Kidney capillary endothelial cell (primary cell): Measurements from ENCODE around the gene MAGI2.

Source experiments
- DNase-seq: peaks from one replicate; pipeline ENCODE4 v3.0.0-alpha.2; 2018; ENCODE audit warnings: low spot score

The MAGI2 gene

GRCh38 chr7:78912781-78913180 lies 540.7 kb downstream of the MAGI2 start:
- DNase-seq, result no peak

- DNase-seq, result no peak
Observed at GRCh38 chr7:78906735-78907134, 546.7 kb downstream of the MAGI2 start.

- no peak for DNase-seq
Observed at GRCh38 chr7:78905436-78905835, 548.0 kb downstream of the MAGI2 start.

GRCh38 chr7:78904983-78905382 lies 548.5 kb downstream of the MAGI2 start:
- DNase-seq, result no peak

GRCh38 chr7:78901566-78901965 lies 551.9 kb downstream of the MAGI2 start:
- DNase-seq, result no peak

GRCh38 chr7:78900806-78901205 lies 552.7 kb downstream of the MAGI2 start:
- DNase-seq, result no peak

- DNase-seq, result no peak
Observed at GRCh38 chr7:78895393-78895792, 558.1 kb downstream of the MAGI2 start.

GRCh38 chr7:78879206-78879605 lies 574.3 kb downstream of the MAGI2 start:
- no peak for DNase-seq

- no peak for DNase-seq
Observed at GRCh38 chr7:78873117-78873516, 580.4 kb downstream of the MAGI2 start.

GRCh38 chr7:78864339-78864738 lies 589.1 kb downstream of the MAGI2 start:
- no peak for DNase-seq

GRCh38 chr7:78863281-78863680 lies 590.2 kb downstream of the MAGI2 start:
- no peak for DNase-seq

GRCh38 chr7:78862411-78862900 lies 591.0 kb downstream of the MAGI2 start:
- DNase-seq, result no peak

GRCh38 chr7:78852951-78853350 lies 600.5 kb downstream of the MAGI2 start:
- DNase-seq, result no peak

GRCh38 chr7:78850093-78850740 lies 603.2 kb downstream of the MAGI2 start:
- no peak for DNase-seq

GRCh38 chr7:78845155-78845554 lies 608.3 kb downstream of the MAGI2 start:
- DNase-seq, result no peak

- no peak for DNase-seq
Observed at GRCh38 chr7:78842068-78842467, 611.4 kb downstream of the MAGI2 start.

- DNase-seq, result no peak
Observed at GRCh38 chr7:78835897-78836296, 617.6 kb downstream of the MAGI2 start.

GRCh38 chr7:78828317-78828716 lies 625.1 kb downstream of the MAGI2 start:
- no peak for DNase-seq

- peak; percentile 19 for DNase-seq
Observed at GRCh38 chr7:78803501-78804127, 649.9 kb downstream of the MAGI2 start.

- DNase-seq, result no peak
Observed at GRCh38 chr7:78794101-78794500, 659.4 kb downstream of the MAGI2 start.

- DNase-seq, result no peak
Observed at GRCh38 chr7:78792624-78793023, 660.8 kb downstream of the MAGI2 start.

- no peak for DNase-seq
Observed at GRCh38 chr7:78792006-78792405, 661.5 kb downstream of the MAGI2 start.

- no peak for DNase-seq
Observed at GRCh38 chr7:78788464-78788863, 665.0 kb downstream of the MAGI2 start.

GRCh38 chr7:78787854-78788253 lies 665.6 kb downstream of the MAGI2 start:
- no peak for DNase-seq
